GM12878 (cell line): Measurements from ENCODE around the gene BHLHE41. TPM values are rescaled to one million over a fixed set of nuclear protein-coding genes. Genes with fewer than 3 reads are reported as not detected.

Experiments used
- ATAC-seq: fragments of 200-7000 bp; cut with Tn5 transposase; 3 replicates; pipeline ENCODE4 v1.9.1; 2020; ENCODE audit warnings: mild to moderate bottlenecking, moderate library complexity
- BruUV-seq: library from RNA; stranded (reverse); fragments of 400-500 nt; replicated peaks from 2 replicates; lab custom pipeline; 2021; lab: Mats Ljungman, UMichigan
- CTCF ChIA-PET: fragments of 300-600 bp; sonication (Branson Sonifier 250); formaldehyde crosslinking; extraction: SDS; loops from one replicate; lab custom pipeline; 2021; ENCODE audit warnings: inconsistent platforms; lab: Yijun Ruan, JAX
- POLR2A ChIA-PET: fragments of 350-600 bp; formaldehyde crosslinking; extraction: SDS; loops from one replicate; lab custom pipeline; 2021; ENCODE audit warnings: inconsistent platforms; lab: Charles Lee
- RAD21 ChIA-PET: fragments of 300-600 bp; sonication (Branson Sonifier 250); formaldehyde crosslinking; loops from one replicate; lab custom pipeline; 2023; ENCODE audit warnings: antibody characterized with exemption; ENCODE audit not compliant: unreplicated experiment; lab: Charles Lee
- SMC1A ChIA-PET: fragments of 300-600 bp; sonication (Branson Sonifier 250); formaldehyde crosslinking; loops from one replicate; lab custom pipeline; 2023; ENCODE audit not compliant: unreplicated experiment, uncharacterized antibody; lab: Charles Lee
- DNase-seq: peaks from one replicate; pipeline ENCODE4 v3.0.0-alpha.2; 2011; ENCODE audit warnings: low read depth, low spot score
- FAIRE-seq: peaks from 3 replicates; lab custom pipeline; 2011; peaks lifted over from hg19 to GRCh38; lab: Jason Lieb, UNC
- H2AFZ ChIP-seq: 2 replicates; pipeline ENCODE4 v1.6.0; 2011; ENCODE audit warnings: low read depth, low read length, control low read depth; ENCODE audit not compliant: control insufficient read depth
- H3K27ac ChIP-seq: 2 replicates; pipeline ENCODE4 v1.5.1; 2011; ENCODE audit warnings: control low read depth; ENCODE audit not compliant: control insufficient read depth, insufficient read depth
- H3K27me3 ChIP-seq, 2 experiments: replicated peaks in 1 of 2; 2 replicates each; pipeline versions ENCODE4 v1.6.0 to v1.6.1; 2011; ENCODE audit warnings: low read length in 1 of 2; ENCODE audit not compliant: control insufficient read depth in 2 of 2, insufficient read depth in 2 of 2
- H3K36me3 ChIP-seq, 2 experiments: 2 replicates each; pipeline ENCODE4 v1.5.1; 2011; ENCODE audit warnings: low read length in 1 of 2; ENCODE audit not compliant: control insufficient read depth in 2 of 2, insufficient read depth in 2 of 2
- H3K4me1 ChIP-seq: 2 replicates; pipeline ENCODE4 v1.6.1; 2011; ENCODE audit warnings: mild to moderate bottlenecking, low read length, moderate library complexity, mixed read lengths; ENCODE audit not compliant: control insufficient read depth, insufficient read depth
- H3K4me2 ChIP-seq: 2 replicates; pipeline ENCODE4 v1.6.0; 2011; ENCODE audit warnings: control low read depth; ENCODE audit not compliant: control insufficient read depth, insufficient read depth
- H3K4me3 ChIP-seq: fragments of 200-600 bp; sonication (generic); 2 replicates; pipeline ENCODE4 v1.5.1; 2016
- H3K79me2 ChIP-seq: 2 replicates; pipeline ENCODE4 v1.6.0; 2011; ENCODE audit warnings: low read length; ENCODE audit not compliant: control insufficient read depth, insufficient read depth
- H3K9ac ChIP-seq: 2 replicates; pipeline ENCODE4 v1.8.0; 2011; ENCODE audit warnings: low read length, control low read depth, mixed read lengths; ENCODE audit not compliant: control insufficient read depth, insufficient read depth
- H3K9me3 ChIP-seq: replicated peaks from 3 replicates; pipeline ENCODE4 v1.5.1; 2011; ENCODE audit warnings: mild to moderate bottlenecking, low read length; ENCODE audit not compliant: control insufficient read depth, insufficient read depth
- H4K20me1 ChIP-seq: 2 replicates; pipeline ENCODE4 v1.6.0; 2011; ENCODE audit not compliant: control insufficient read depth, insufficient read depth
- BHLHE40 ChIP-seq, 2 experiments: fragments of 450-650 bp in 1 of 2; IDR thresholded peaks; 2 replicates each; pipeline ENCODE4 v1.6.1; 2011 to 2017; ENCODE audit warnings: low read depth in 2 of 2, borderline replicate concordance in 1 of 2, improper control_type of control experiment in 1 of 2, low read length in 1 of 2, mild to moderate bottlenecking in 1 of 2
- CHD2 ChIP-seq: IDR thresholded peaks from 2 replicates; pipeline ENCODE4 v1.6.1; 2011; ENCODE audit warnings: low read depth, low read length, improper control_type of control experiment, borderline replicate concordance
- DPF2 ChIP-seq: fragments of 450-650 bp; IDR thresholded peaks from 2 replicates; pipeline ENCODE4 v1.6.1; 2017; ENCODE audit warnings: mild to moderate bottlenecking
- EZH2 ChIP-seq: IDR thresholded peaks from 2 replicates; pipeline ENCODE4 v1.6.1; 2012; ENCODE audit warnings: low read depth, mild to moderate bottlenecking, control low read depth, inconsistent platforms, low read length, borderline replicate concordance; ENCODE audit not compliant: control insufficient read depth
- FOXM1 ChIP-seq: IDR thresholded peaks from 2 replicates; pipeline ENCODE4 v1.6.1; 2012; ENCODE audit warnings: low read depth, mild to moderate bottlenecking, inconsistent platforms, low read length, moderate library complexity
- IRF4 ChIP-seq: IDR thresholded peaks from 2 replicates; pipeline ENCODE4 v1.6.1; 2011; ENCODE audit warnings: low read depth, low read length
- POLR2AphosphoS2 ChIP-seq: IDR thresholded peaks from 2 replicates; pipeline ENCODE4 v1.6.1; 2011; ENCODE audit warnings: low read depth, mild to moderate bottlenecking, low read length, improper control_type of control experiment, moderate library complexity
- RB1 ChIP-seq: fragments of 450-650 bp; formaldehyde crosslinking; IDR thresholded peaks from 2 replicates; pipeline ENCODE4 v1.6.1; 2017; ENCODE audit warnings: mild to moderate bottlenecking, borderline replicate concordance
- SIX5 ChIP-seq: IDR thresholded peaks from 2 replicates; pipeline ENCODE4 v1.6.1; 2011; ENCODE audit warnings: mild to moderate bottlenecking, low read depth, low read length, moderate library complexity; ENCODE audit not compliant: severe bottlenecking
- STAT1 ChIP-seq: fragments of 450-650 bp; conservative IDR thresholded peaks from 2 replicates; pipeline ENCODE4 v1.6.1; 2014; ENCODE audit warnings: antibody characterized with exemption, mild to moderate bottlenecking
- ZNF24 ChIP-seq: fragments of 450-650 bp; IDR thresholded peaks from 2 replicates; pipeline ENCODE4 v1.6.1; 2017; ENCODE audit warnings: antibody characterized with exemption, mild to moderate bottlenecking
- ZNF274 ChIP-seq: IDR thresholded peaks from one replicate; pipeline ENCODE4 v1.8.0; 2011; ENCODE audit not compliant: insufficient read length, insufficient read depth
- ZNF622 ChIP-seq: fragments of 450-650 bp; IDR thresholded peaks from 2 replicates; pipeline ENCODE4 v1.6.1; 2017; ENCODE audit warnings: mild to moderate bottlenecking, inconsistent platforms
- WGBS: methylation state at CpG from one replicate; pipeline ENCODE4 v1.1.6; 2016; ENCODE audit warnings: low lambda C conversion rate; ENCODE audit not compliant: insufficient replicate concordance, insufficient coverage; ENCODE audit errors: missing lambda C conversion rate; 5-methylcytosine and 5-hydroxymethylcytosine counted together
- in situ Hi-C: fragments of 300-500 bp; cut with MboI; formaldehyde crosslinking; loops from 9 replicates; pipeline ENCODE4 v1.14.3; 2018; ENCODE audit warnings: mixed read lengths
- intact Hi-C: fragments of 100-400 bp; cut with micrococcal nuclease; formaldehyde crosslinking; loops from one replicate; pipeline ENCODE4 v1.14.2; 2022; ENCODE audit not compliant: unreplicated experiment
- polyA plus RNA-seq, 11 experiments: library from polyadenylated mRNA; depleted of rRNA in 4 of 11; unstranded in 6 of 11; stranded (reverse) in 5 of 11; fragments of >200 nt; fragmentation: Nextera tagmentation in 4 of 11; fragmentation: Illumina TruSeq in 1 of 11; extraction: Ambion mirVana in 4 of 11; extraction: Trizol in 1 of 11; gene quantifications; 1 replicate in 1 of 11; 2 replicates in 10 of 11; pipeline versions ENCODE4 v1.2.1 to v1.2.3, GENCODE V29; 2011 to 2016; ENCODE audit warnings: inconsistent platforms in 2 of 11, missing spikeins in 2 of 11, low read depth in 1 of 11
- total RNA-seq, 4 experiments: library from RNA; depleted of rRNA in 3 of 4; stranded (reverse); fragments of >200 nt in 3 of 4; fragmentation: Illumina TruSeq in 1 of 4; extraction: Trizol in 1 of 4; gene quantifications; 2 replicates each; pipeline versions ENCODE4 v1.2.1 to v1.2.3, GENCODE V29; 2013 to 2021
- TF ChIP-seq, protein P1 (sequence below): fragments of 150-350 bp; IDR thresholded peaks from 2 replicates; pipeline ENCODE4 v1.6.1; 2014; ENCODE audit warnings: mild to moderate bottlenecking, low read depth, low read length
- TF ChIP-seq, protein P2 (sequence below): fragments of 450-650 bp; IDR thresholded peaks from 2 replicates; pipeline ENCODE4 v1.6.1; 2018; ENCODE audit warnings: mild to moderate bottlenecking, low read depth, moderate library complexity; ENCODE audit not compliant: partially characterized antibody
- TF ChIP-seq, protein P3 (sequence below): fragments of 450-650 bp; IDR thresholded peaks from 2 replicates; pipeline ENCODE4 v1.6.1; 2016; ENCODE audit warnings: mild to moderate bottlenecking, moderate library complexity, borderline replicate concordance

The BHLHE41 gene
- total and polyA plus RNA-seq, 10 of the 15 experiments (the other 5 are each of a cell fraction or from before 2014, with no cell fraction given) = 0.02 to 1.5 (median 0.07) TPM; not detected in 3

DNA sequence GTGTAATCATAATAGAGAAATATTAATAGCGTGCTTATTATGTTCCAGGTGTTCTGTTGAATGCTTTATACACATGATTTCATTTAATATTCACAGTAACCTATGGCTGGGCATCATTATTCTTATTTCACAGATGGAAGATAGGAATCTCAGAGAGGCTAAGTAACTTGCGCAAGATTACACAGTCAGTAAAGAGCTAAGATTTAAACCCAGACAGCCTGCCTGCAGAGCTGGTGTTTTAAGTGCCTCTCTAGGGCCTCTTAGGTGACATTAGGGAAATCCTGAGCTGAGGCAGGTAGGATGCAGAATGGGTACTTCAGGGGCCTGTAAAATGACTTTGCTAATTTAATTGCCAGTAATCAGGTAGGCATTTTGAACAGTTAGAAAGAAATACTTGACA lies 18.5 kb upstream of the BHLHE41 start:
- in situ Hi-C loops = no loop called here
- FAIRE-seq = no peak
- SMC1A ChIA-PET = interaction anchor here (0.9 to 2.6 kb wide), 6 partner anchors 10 to 21 kb away, joined by 3 to 12 read pairs (median 4); no protein-coding TSS in a partner anchor

More for the DNA sequence above, 18.5 kb upstream of the BHLHE41 start:
- TF ChIP-seq ZNF24 (no peak), ZNF622 (no peak), DPF2 (no peak), BHLHE40 (IDR thresholded peaks at IDR 0.05; ENCODE audit: borderline replicate concordance in 1 of 2, low read depth in 2 of 2, low read length in 1 of 2) (no peak), IRF4 (no peak), POLR2AphosphoS2 (no peak), STAT1 (no peak), EZH2 (no peak), RB1 (no peak), FOXM1 (no peak), SIX5 (no peak), ZNF274 (no peak), CHD2 (no peak)
- TF ChIP-seq, protein P1, sequence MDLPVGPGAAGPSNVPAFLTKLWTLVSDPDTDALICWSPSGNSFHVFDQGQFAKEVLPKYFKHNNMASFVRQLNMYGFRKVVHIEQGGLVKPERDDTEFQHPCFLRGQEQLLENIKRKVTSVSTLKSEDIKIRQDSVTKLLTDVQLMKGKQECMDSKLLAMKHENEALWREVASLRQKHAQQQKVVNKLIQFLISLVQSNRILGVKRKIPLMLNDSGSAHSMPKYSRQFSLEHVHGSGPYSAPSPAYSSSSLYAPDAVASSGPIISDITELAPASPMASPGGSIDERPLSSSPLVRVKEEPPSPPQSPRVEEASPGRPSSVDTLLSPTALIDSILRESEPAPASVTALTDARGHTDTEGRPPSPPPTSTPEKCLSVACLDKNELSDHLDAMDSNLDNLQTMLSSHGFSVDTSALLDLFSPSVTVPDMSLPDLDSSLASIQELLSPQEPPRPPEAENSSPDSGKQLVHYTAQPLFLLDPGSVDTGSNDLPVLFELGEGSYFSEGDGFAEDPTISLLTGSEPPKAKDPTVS = no peak
- TF ChIP-seq, protein P2, sequence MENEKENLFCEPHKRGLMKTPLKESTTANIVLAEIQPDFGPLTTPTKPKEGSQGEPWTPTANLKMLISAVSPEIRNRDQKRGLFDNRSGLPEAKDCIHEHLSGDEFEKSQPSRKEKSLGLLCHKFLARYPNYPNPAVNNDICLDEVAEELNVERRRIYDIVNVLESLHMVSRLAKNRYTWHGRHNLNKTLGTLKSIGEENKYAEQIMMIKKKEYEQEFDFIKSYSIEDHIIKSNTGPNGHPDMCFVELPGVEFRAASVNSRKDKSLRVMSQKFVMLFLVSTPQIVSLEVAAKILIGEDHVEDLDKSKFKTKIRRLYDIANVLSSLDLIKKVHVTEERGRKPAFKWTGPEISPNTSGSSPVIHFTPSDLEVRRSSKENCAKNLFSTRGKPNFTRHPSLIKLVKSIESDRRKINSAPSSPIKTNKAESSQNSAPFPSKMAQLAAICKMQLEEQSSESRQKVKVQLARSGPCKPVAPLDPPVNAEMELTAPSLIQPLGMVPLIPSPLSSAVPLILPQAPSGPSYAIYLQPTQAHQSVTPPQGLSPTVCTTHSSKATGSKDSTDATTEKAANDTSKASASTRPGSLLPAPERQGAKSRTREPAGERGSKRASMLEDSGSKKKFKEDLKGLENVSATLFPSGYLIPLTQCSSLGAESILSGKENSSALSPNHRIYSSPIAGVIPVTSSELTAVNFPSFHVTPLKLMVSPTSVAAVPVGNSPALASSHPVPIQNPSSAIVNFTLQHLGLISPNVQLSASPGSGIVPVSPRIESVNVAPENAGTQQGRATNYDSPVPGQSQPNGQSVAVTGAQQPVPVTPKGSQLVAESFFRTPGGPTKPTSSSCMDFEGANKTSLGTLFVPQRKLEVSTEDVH = no peak
- TF ChIP-seq, protein P3, sequence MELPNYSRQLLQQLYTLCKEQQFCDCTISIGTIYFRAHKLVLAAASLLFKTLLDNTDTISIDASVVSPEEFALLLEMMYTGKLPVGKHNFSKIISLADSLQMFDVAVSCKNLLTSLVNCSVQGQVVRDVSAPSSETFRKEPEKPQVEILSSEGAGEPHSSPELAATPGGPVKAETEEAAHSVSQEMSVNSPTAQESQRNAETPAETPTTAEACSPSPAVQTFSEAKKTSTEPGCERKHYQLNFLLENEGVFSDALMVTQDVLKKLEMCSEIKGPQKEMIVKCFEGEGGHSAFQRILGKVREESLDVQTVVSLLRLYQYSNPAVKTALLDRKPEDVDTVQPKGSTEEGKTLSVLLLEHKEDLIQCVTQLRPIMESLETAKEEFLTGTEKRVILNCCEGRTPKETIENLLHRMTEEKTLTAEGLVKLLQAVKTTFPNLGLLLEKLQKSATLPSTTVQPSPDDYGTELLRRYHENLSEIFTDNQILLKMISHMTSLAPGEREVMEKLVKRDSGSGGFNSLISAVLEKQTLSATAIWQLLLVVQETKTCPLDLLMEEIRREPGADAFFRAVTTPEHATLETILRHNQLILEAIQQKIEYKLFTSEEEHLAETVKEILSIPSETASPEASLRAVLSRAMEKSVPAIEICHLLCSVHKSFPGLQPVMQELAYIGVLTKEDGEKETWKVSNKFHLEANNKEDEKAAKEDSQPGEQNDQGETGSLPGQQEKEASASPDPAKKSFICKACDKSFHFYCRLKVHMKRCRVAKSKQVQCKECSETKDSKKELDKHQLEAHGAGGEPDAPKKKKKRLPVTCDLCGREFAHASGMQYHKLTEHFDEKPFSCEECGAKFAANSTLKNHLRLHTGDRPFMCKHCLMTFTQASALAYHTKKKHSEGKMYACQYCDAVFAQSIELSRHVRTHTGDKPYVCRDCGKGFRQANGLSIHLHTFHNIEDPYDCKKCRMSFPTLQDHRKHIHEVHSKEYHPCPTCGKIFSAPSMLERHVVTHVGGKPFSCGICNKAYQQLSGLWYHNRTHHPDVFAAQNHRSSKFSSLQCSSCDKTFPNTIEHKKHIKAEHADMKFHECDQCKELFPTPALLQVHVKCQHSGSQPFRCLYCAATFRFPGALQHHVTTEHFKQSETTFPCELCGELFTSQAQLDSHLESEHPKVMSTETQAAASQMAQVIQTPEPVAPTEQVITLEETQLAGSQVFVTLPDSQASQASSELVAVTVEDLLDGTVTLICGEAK = no peak
- ChIA-PET POLR2A (interaction anchor here (1.1 kb wide), 1 partner anchor 15 kb away, joined by 3 read pairs; no protein-coding TSS in a partner anchor), CTCF (interaction anchor here (0.9 kb wide), 1 partner anchor 61 kb away, joined by 3 read pairs; no protein-coding TSS in a partner anchor), RAD21 (interaction anchor here (1.4 kb wide), 1 partner anchor 13 kb away, joined by 4 read pairs; no protein-coding TSS in a partner anchor)
- Histone ChIP-seq H3K4me2 (no peak overlapping the region), H2AFZ (no peak overlapping the region), H3K9ac (no peak overlapping the region), H3K79me2 (no peaks in the 10 kb centered on the region), H3K4me3 (no peak overlapping the region), H3K27ac (no peak overlapping the region), H3K36me3 (no peaks in the 10 kb centered on the region), H4K20me1 (no peaks in the 10 kb centered on the region), H3K4me1 (no peaks in the 10 kb centered on the region), H3K9me3 (no peaks in the 10 kb centered on the region), H3K27me3 (peaks cover 0 to 3% of the 10 kb centered on the region in 2 experiments; a peak in 3 of 4 replicates)
- ATAC-seq (no peak), DNase-seq (no peak)
- intact Hi-C loops = no loop called here
- no TSS peak for BruUV-seq
- 41% methylated on average over 2 of the region's 2 CpGs for WGBS
